GM04503 (cell line): ENCODE measurements around the gene FHAD1.
"Not testable (repeated sequence)": the region's sequence is repeated elsewhere in the genome, so short reads cannot be mapped to it uniquely, and the experiment has no call there.

Source experiments
- DNase-seq: peaks from one replicate; pipeline ENCODE4 v3.0.0-alpha.2; 2012; ENCODE audit warnings: low read depth

FHAD1 gene

DNA sequence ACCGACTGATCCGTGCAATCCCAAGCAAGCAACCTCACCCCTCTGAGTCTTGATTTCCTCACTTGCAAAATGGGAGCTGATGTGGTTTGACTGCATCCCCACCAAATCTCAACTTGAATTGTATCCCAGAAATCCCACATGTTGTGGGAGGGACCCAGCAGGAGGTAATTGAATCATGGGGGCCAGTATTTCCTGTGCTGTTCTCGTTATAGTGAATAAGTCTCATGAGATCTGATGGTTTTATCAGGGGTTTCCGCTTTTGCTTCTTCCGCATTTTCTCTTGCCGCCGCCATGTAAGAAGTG, 58.4 kb downstream of the FHAD1 start:
- peak; percentile 27 for DNase-seq

DNA sequence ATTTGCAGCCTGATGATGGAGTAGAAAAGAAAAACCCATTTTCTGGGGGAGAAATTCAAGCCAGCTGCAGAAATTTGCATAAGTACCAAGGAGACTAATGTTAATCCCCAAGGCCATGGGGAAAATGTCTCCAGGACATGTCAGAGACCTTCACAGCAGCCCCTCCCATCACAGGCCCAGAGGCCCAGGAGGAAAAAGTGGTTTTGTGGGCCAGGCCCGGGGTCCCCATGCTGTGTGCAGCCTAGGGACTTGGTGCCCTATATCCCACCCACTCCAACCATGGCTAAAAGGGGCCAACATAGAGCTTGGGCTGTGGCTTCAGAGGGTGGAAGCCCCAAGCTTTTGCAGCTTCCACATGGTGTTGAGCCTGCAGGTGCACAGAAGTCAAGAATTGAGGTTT, 59.3 kb downstream of the FHAD1 start:
- not testable (repeated sequence) for DNase-seq

- DNase-seq = no peak
Observed at GRCh38 chr1:15308135-15308534, 61.1 kb downstream of the FHAD1 start.

DNA sequence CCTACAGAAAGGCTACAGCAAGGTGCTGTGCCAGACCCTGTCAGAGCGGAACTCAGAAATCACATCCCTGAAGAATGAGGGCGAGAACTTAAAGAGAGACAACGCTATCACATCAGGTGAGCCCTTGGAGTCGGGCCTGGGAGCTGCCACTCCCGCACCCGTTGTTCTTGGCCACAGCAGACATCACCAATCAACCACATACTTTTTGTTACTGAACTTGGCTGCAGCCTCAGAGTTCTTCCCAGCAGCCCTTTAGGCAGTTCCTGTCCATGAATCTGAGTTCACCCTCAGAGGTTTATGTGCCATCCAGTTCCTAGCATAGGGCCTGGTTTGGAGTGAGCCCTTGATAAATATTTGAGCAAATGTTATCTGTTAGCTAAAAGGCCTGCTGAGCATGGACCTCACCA, 61.6 kb downstream of the FHAD1 start:
- no peak for DNase-seq

DNA sequence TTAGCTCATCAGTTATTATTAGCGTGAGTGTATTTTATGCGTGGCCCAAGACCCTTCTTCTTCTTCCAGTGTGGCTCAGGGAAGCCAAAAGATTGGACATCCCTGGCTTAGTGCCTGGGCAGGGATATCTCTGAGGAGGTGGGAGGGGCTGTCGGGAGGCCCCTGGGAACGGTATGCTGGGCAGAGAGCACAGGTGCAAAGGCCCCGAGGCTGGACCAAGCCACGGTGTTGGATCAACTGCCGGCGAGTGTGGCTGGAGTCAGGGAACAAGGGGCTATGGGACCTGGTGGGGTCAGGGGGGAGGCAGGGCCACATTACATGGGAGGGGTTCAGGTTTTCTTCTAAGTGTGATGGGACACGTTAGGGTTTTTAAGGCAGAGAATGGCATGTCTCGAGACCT, 62.7 kb downstream of the FHAD1 start:
- DNase-seq = no peak

DNA sequence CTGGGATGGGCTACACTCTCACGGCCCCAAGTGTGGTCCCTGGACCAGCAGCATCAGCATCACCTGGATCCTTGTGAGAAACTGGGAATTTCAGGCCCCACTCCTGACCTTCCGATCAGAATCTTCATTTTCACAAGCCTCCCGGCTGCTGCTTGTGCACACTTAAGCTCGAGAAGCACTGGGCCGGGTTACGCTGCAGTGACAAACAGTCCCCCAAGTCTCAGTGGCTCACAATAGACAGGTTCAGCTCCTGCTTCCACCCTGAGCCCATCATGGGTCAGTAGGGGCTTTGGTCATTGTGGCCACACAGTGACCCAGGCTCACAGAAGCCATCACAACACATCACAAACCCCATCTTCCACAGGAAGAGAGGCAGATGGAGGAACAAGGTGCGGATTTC, 63.5 kb downstream of the FHAD1 start:
- no peak for DNase-seq

- DNase-seq = no peak
Observed at GRCh38 chr1:15311122-15311822, 64.2 kb downstream of the FHAD1 start.

- DNase-seq = no peak
Observed at GRCh38 chr1:15311880-15312279, 64.9 kb downstream of the FHAD1 start.

DNA sequence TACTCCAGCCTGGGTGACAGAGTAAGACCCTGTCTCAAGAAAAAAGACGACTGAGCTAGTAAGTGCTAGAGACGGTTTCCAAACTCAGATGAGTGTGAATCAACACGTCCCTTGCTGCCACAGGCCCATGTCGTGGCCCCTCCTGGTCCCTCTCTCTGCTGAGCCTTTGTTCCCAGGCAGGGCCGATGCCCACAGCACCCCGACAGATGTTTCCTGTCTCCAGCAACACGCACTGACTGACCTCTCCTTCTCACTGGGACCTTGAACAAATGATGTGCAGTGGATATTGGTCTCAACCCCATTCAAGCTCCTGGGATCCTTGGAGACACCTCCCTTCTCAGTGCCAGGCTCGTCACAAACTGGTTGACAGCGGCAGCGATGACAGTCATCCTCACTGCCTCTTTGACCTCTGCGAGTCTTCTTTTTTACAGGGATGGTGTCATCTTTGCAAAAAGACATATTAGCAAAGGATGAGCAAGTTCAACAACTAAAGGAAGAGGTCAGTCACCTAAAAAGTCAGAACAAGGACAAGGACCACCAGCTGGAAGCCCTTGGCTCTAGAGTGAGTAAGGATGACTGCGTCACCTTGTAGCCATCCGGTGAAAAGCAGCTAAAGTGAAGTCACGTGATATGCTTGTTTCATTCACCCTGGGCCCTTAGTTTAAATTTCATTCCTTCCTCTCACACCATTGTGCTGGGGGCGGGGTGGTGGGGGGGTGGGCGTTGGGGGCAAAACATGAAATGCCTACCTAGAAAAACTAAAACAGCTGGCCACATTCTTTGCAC, 65.8 kb downstream of the FHAD1 start:
- no peak for DNase-seq

GRCh38 chr1:15314328-15315281, 67.6 kb downstream of the FHAD1 start:
- DNase-seq = no peak

- DNase-seq = no peak
Observed at GRCh38 chr1:15315815-15316214, 68.8 kb downstream of the FHAD1 start.

- no peak for DNase-seq
Observed at GRCh38 chr1:15316510-15316909, 69.5 kb downstream of the FHAD1 start.

DNA sequence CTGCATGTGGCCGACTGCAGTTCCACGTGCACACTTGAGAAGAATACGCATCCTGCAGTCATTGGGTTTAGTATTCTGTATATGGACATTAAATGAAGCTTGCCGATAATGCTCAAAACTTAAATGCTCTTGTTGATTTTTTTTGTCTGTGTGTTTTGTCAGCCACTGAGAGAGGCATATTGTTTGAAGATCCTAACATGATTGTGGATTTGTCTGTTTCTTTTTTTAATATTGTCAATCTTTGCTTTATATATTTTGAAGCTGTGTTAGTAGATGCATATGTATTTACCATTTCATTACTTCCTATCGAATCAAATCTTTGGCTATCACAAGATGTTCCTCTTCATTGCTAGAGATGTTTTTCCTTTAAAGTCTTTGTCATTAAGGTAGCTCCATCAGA, 73.2 kb downstream of the FHAD1 start:
- no peak for DNase-seq

DNA sequence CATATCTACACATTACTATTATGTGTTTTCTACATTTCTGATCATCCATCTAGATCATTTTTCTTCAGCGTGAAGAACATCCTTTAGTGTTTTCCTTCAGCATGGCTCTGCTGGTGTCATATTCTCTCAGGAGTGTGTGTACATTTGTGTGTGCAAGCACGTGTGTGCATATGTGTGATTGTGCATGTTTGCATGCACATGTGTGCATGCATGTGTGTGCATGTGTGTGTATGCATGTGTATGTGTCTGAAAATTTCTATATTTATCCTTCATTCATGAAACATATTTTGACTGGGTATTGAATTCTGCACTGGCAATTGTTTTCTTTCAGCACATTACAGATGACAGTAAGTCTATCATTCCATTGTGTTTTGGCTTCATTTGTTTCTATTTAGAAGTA, 74.6 kb downstream of the FHAD1 start:
- DNase-seq = no peak

GRCh38 chr1:15322648-15323350, 75.8 kb downstream of the FHAD1 start:
- no peak for DNase-seq

DNA sequence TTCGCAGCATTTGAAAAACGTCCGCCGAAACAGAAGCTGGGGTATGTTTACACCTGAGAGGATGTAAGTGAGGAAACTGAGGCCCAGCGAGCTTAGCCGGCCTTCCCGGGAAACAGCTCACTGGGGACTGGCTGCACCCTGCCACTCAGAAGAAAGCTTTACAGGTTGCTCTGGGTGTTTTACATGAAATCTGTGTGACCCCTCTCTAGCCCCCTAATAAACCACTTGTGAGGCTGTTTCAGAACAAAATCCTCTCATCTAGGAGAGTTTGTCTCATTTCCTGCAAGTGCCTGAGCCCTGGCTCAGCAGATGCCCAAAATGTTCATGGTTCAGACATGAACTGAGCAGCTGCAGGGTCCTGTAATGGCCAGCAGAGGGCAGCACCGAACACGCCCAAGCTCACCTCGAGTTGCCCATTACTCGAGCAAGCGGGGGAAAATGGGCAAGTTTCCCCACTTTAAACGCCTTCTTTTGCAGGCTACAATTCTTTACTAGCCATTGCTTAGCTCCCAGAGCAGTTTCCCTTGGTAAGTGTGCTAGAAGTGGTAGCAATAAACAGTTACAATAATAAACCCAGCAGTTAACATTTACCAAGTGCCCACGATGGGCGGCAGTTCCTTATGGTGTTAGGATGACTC, 76.4 kb downstream of the FHAD1 start:
- DNase-seq = no peak

DNA sequence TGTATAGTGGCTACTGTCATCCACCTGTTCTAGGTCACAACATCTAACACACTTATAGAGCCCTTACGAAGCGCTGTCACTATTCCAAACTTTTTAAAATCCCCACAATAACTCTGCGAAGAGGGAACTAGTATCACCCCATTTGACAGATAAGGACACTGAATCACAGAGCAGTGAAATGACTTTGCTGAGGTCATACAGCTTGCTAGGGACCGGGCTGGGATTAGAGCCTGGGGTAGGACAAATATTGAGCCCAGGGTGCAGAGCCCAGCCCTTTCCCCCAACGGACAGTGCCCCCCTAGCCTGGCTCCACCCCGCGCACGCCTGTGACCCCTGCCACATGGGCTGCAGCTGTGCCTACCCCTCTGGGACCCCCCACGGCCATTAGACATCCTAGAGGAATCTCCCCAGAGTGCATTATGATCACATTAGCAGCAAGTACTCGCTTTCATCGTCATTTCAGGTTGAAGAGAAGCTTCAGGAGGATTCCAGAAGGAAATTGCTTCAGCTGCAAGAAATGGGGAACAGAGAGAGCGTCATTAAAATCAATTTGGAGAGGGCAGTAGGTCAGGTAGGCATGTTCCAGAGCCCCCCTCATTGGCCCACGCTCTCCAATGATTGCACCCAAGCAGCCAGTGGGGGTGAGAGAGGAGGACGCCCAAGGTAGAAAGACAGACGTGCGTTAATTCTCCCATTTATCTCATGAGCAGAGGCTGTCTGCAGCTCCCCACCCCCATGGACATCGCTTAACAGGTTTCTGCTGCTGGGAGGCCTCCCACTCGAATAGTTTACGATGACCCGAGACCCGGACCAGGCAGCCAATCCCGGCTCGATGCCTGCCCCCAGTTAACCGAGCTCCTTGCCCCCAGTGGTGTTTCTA, 77.2 kb downstream of the FHAD1 start:
- no peak for DNase-seq

GRCh38 chr1:15324869-15325335, 77.9 kb downstream of the FHAD1 start:
- DNase-seq = no peak

- no peak for DNase-seq
Observed at GRCh38 chr1:15325375-15326085, 78.5 kb downstream of the FHAD1 start.
